GM10266 (cell line): ENCODE data around the gene CSK.

Experiments
- DNase-seq: peaks from one replicate; pipeline ENCODE4 v3.0.0; 2012; ENCODE audit errors: extremely low spot score
- CTCF ChIP-seq: IDR thresholded peaks from 2 replicates; pipeline ENCODE4 v1.5.1; 2012; ENCODE audit warnings: mild to moderate bottlenecking, low read depth; ENCODE audit not compliant: control insufficient read depth, insufficient read depth; ENCODE audit errors: missing control alignments

The CSK gene

GRCh38 chr15:74845208-74845568, 63.3 kb downstream of the CSK start:
- TF ChIP-seq CTCF = no peak
- no peak for DNase-seq

- no peak for TF ChIP-seq CTCF
- DNase-seq = no peak
These were observed 63.7 kb downstream of the CSK start for GRCh38 chr15:74845581-74845980.

- no peak for TF ChIP-seq CTCF
These were observed 65.6 kb downstream of the CSK start for GRCh38 chr15:74847432-74847831.

GRCh38 chr15:74850393-74850792, 68.5 kb downstream of the CSK start:
- DNase-seq = no peak
- TF ChIP-seq CTCF = no peak

More at GRCh38 chr15:74847432-74847831, 65.6 kb downstream of the CSK start:
- no peak for DNase-seq

- TF ChIP-seq CTCF = no peak
- no peak for DNase-seq
These were observed 70.1 kb downstream of the CSK start for GRCh38 chr15:74851960-74852359.
